HG02571 (cell line): Measurements from ENCODE around the gene VEGFD.

Experiments used
- ATAC-seq: cut with Tn5 transposase; IDR thresholded peaks from one replicate; pipeline ENCODE4 v1.9.1; 2021; ENCODE audit warnings: mild to moderate bottlenecking, moderate library complexity; ENCODE audit not compliant: unreplicated experiment

The VEGFD gene

GRCh38 chrX:15384304-15384703, at the start of gene VEGFD:
TSS of gene VEGFD (minus strand) at chrX:15384413. CDS start at chrX:15383946, 467 bp downstream.
- no peak for ATAC-seq

GRCh38 chrX:15430584-15430983, 46.4 kb upstream of the VEGFD start:
- ATAC-seq = no peak

- no peak for ATAC-seq
Observed at GRCh38 chrX:15430076-15430475, 45.9 kb upstream of the VEGFD start.

- ATAC-seq = no peak
Observed at GRCh38 chrX:15425024-15425423, 40.8 kb upstream of the VEGFD start.

GRCh38 chrX:15418707-15419181, 34.5 kb upstream of the VEGFD start:
- ATAC-seq = no peak

GRCh38 chrX:15418041-15418706, 34.0 kb upstream of the VEGFD start:
- no peak for ATAC-seq

- no peak for ATAC-seq
Observed at GRCh38 chrX:15416133-15416993, 32.1 kb upstream of the VEGFD start.

- no peak for ATAC-seq
Observed at GRCh38 chrX:15413101-15413500, 28.9 kb upstream of the VEGFD start.

- ATAC-seq = no peak
Observed at GRCh38 chrX:15410947-15411346, 26.7 kb upstream of the VEGFD start.

GRCh38 chrX:15410430-15410829, 26.2 kb upstream of the VEGFD start:
- no peak for ATAC-seq

- ATAC-seq = no peak
Observed at GRCh38 chrX:15405846-15406245, 21.6 kb upstream of the VEGFD start.

- no peak for ATAC-seq
Observed at GRCh38 chrX:15404401-15405096, 20.3 kb upstream of the VEGFD start.

- ATAC-seq = no peak
Observed at GRCh38 chrX:15401378-15401777, 17.2 kb upstream of the VEGFD start.

GRCh38 chrX:15399962-15400391, 15.8 kb upstream of the VEGFD start:
- no peak for ATAC-seq

- no peak for ATAC-seq
Observed at GRCh38 chrX:15398874-15399273, 14.7 kb upstream of the VEGFD start.

- no peak for ATAC-seq
Observed at GRCh38 chrX:15395789-15396188, 11.6 kb upstream of the VEGFD start.

- no peak for ATAC-seq
Observed at GRCh38 chrX:15391850-15392249, 7.6 kb upstream of the VEGFD start.

GRCh38 chrX:15382813-15383212, 1.4 kb downstream of the VEGFD start:
- no peak for ATAC-seq

GRCh38 chrX:15376956-15377355, 7.3 kb downstream of the VEGFD start:
- no peak for ATAC-seq

- ATAC-seq = no peak
Observed at GRCh38 chrX:15373976-15374375, 10.2 kb downstream of the VEGFD start.
